OCI-LY3 (cell line): ENCODE results near the gene ST3GAL5.

ENCODE experiments used
- H2AFZ ChIP-seq: fragments of 200-600, 300-600 bp; shearing (Covaris generic); 2 replicates; pipeline ENCODE4 v1.6.0; 2014; ENCODE audit warnings: antibody characterized with exemption, low read depth, low read length
- H3K27ac ChIP-seq: fragments of 200-600, 300-600 bp; sonication (generic); 2 replicates; pipeline ENCODE4 v1.5.1; 2014; ENCODE audit warnings: mild to moderate bottlenecking, low read length, moderate library complexity, mixed read lengths
- H3K27me3 ChIP-seq: fragments of 200-600, 300-600 bp; sonication (generic); 2 replicates; pipeline ENCODE4 v1.6.1; 2014; ENCODE audit warnings: low read depth, low read length, mixed read lengths
- H3K36me3 ChIP-seq: fragments of 200-600, 300-600 bp; sonication (generic); replicated peaks from 2 replicates; pipeline ENCODE3; 2014; ENCODE audit warnings: low read depth, low read length, mixed read lengths
- H3K4me1 ChIP-seq: fragments of 300-600, 200-600 bp; sonication (generic); 2 replicates; pipeline ENCODE4 v1.6.1; 2014; ENCODE audit warnings: low read length, mixed read lengths
- H3K4me2 ChIP-seq: fragments of 200-600, 300-600 bp; sonication (generic); 2 replicates; pipeline ENCODE4 v1.6.1; 2014; ENCODE audit warnings: low read length, mixed read lengths
- H3K4me3 ChIP-seq: fragments of 300-600, 200-600 bp; sonication (generic); 2 replicates; pipeline ENCODE4 v1.5.1; 2014; ENCODE audit warnings: antibody characterized with exemption, mild to moderate bottlenecking, low read length, moderate library complexity
- H3K79me2 ChIP-seq: fragments of 300-600, 200-600 bp; shearing (Covaris generic); 2 replicates; pipeline ENCODE4 v1.6.1; 2014; ENCODE audit warnings: mild to moderate bottlenecking, low read length, mixed read lengths
- H3K9ac ChIP-seq: fragments of 300-600, 200-600 bp; shearing (Covaris generic); 2 replicates; pipeline ENCODE4 v1.6.0; 2014; ENCODE audit warnings: mild to moderate bottlenecking, low read length, moderate library complexity
- H3K9me3 ChIP-seq: fragments of 200-600, 300-600 bp; shearing (Covaris generic); 2 replicates; pipeline ENCODE4 v1.6.1; 2014; ENCODE audit warnings: low read length, mixed read lengths; ENCODE audit not compliant: insufficient read depth
- H4K20me1 ChIP-seq: fragments of 200-600, 300-600 bp; sonication (generic); 2 replicates; pipeline ENCODE4 v1.6.1; 2016; ENCODE audit warnings: low read length, mixed read lengths; ENCODE audit not compliant: insufficient read depth
- EZH2phosphoT487 ChIP-seq: fragments of 200-600 bp; shearing (Covaris generic); IDR thresholded peaks from 2 replicates; pipeline ENCODE4 v1.6.1; 2018; ENCODE audit warnings: antibody characterized with exemption, mixed run types, low read depth
- TF ChIP-seq, protein P1 (sequence below): fragments of 200-600, 300-600 bp; sonication (generic); IDR thresholded peaks from 2 replicates; pipeline ENCODE4 v1.5.1; 2014; ENCODE audit warnings: antibody characterized with exemption, low read length, low read depth

The ST3GAL5 gene

DNA sequence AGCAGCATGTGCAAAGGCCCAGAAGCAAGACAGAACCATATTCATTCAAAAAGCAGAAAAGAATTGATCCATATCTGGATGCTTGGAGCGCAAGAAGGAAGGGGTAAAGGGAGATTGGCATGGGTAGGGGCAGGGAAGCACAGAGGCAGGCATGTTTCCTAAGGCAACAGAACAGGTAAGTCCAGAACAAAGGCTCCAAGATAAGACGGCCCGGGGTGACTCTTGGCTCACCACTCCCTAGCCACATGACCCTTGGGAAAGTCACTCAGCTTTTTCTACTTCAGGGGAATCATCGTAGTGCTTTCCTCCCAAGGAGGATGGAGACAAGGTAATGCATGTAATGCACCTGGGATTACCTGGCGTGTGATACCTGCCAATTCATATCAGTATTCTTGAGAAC is 37.7 kb upstream of the ST3GAL5 start:
- Histone ChIP-seq H3K36me3 (no peaks in the 10 kb centered on the region), H3K27ac (no peak overlapping the region), H3K4me2 (no peak overlapping the region), H3K27me3 (no peaks in the 10 kb centered on the region), H4K20me1 (no peaks in the 10 kb centered on the region), H3K4me3 (no peak overlapping the region), H3K4me1 (no peaks in the 10 kb centered on the region), H3K9ac (no peak overlapping the region), H3K79me2 (no peaks in the 10 kb centered on the region), H3K9me3 (no peaks in the 10 kb centered on the region), H2AFZ (no peak overlapping the region)
- TF ChIP-seq EZH2phosphoT487: no peak
- TF ChIP-seq, protein P1, sequence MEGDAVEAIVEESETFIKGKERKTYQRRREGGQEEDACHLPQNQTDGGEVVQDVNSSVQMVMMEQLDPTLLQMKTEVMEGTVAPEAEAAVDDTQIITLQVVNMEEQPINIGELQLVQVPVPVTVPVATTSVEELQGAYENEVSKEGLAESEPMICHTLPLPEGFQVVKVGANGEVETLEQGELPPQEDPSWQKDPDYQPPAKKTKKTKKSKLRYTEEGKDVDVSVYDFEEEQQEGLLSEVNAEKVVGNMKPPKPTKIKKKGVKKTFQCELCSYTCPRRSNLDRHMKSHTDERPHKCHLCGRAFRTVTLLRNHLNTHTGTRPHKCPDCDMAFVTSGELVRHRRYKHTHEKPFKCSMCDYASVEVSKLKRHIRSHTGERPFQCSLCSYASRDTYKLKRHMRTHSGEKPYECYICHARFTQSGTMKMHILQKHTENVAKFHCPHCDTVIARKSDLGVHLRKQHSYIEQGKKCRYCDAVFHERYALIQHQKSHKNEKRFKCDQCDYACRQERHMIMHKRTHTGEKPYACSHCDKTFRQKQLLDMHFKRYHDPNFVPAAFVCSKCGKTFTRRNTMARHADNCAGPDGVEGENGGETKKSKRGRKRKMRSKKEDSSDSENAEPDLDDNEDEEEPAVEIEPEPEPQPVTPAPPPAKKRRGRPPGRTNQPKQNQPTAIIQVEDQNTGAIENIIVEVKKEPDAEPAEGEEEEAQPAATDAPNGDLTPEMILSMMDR: no peak

DNA sequence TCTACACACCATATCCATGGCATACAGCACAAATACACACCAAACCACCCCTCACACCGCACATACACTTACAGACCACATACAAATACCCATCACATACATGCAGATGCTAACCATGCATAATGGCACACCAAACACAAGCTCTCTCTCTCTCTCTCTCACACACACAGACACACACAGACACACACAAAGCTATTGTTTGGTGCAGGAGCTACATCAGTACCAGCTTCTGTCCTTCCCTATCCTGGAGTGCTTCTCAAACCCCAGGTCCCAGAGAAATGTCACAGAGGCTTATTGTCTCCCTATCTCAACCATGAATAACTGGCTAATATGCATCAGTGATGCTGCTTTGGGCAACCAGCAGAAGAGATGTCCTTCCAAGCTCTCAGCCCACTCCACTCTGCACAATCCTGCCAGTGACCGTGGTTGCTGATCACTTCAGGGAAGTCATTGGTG is 36.5 kb upstream of the ST3GAL5 start:
- Histone ChIP-seq H2AFZ (no peak overlapping the region), H3K4me3 (no peak overlapping the region), H3K4me1 (no peaks in the 10 kb centered on the region), H3K27me3 (no peaks in the 10 kb centered on the region), H3K36me3 (no peaks in the 10 kb centered on the region), H4K20me1 (no peaks in the 10 kb centered on the region), H3K79me2 (no peaks in the 10 kb centered on the region), H3K4me2 (no peak overlapping the region), H3K27ac (no peak overlapping the region), H3K9me3 (no peaks in the 10 kb centered on the region), H3K9ac (no peak overlapping the region)
- TF ChIP-seq, protein P1: no peak
- TF ChIP-seq EZH2phosphoT487: no peak

DNA sequence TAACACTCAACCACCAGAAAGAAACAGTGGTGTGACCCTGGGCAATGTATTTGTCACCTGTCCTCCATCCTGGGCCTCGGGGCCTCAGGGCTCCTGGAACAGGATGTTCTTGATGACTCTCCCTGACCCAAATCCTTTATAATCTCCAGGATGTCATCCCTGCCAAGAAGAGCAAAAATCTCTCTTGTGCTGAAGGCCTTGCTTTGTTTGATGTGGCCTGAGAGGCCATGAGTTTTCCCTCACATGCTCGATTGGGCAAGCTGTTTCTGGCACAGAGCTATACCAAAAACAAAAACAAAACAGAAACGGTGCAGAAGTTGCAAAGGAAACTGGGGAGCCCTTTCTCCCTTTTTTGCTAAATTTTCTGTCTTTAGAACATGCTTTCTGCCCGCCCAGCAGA is 35.7 kb upstream of the ST3GAL5 start:
- H3K27ac ChIP-seq: no peak overlapping the region
- no peak overlapping the region for H3K9ac ChIP-seq
- no peak overlapping the region for H2AFZ ChIP-seq

DNA sequence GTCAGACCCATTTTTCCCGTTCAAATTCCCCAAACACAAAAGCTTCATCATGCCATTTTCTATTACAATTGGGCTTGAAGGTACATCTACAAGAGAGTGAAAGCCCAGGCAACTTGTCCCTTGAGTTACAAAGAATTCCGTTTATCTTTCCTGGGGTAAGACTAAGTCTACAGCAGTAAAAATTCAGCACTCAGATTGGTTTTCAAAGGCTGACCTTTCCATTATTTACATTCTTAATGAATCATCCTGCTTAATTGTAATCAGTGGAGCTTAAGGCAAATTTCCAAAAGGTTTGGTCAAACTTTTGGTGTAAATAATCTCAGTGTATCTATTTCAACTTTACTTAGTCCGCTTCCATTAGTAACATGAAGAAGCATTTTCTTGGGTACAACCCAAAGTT is 33.4 kb upstream of the ST3GAL5 start:
- Histone ChIP-seq H4K20me1 (no peaks in the 10 kb centered on the region), H3K36me3 (no peaks in the 10 kb centered on the region), H3K27me3 (no peaks in the 10 kb centered on the region), H3K4me1 (no peaks in the 10 kb centered on the region), H3K9me3 (no peaks in the 10 kb centered on the region), H3K4me2 (no peak overlapping the region), H2AFZ (no peak overlapping the region), H3K27ac (no peak overlapping the region), H3K9ac (no peak overlapping the region), H3K79me2 (no peaks in the 10 kb centered on the region), H3K4me3 (no peak overlapping the region)
- TF ChIP-seq, protein P1: no peak
- no peak for TF ChIP-seq EZH2phosphoT487

More for the DNA sequence above, 35.7 kb upstream of the ST3GAL5 start:
- no peak for TF ChIP-seq EZH2phosphoT487
- TF ChIP-seq, protein P1: no peak
- Histone ChIP-seq H3K4me3 (no peak overlapping the region), H3K36me3 (no peaks in the 10 kb centered on the region), H3K9me3 (no peaks in the 10 kb centered on the region), H3K4me1 (no peaks in the 10 kb centered on the region), H3K27me3 (no peaks in the 10 kb centered on the region), H3K79me2 (no peaks in the 10 kb centered on the region), H4K20me1 (no peaks in the 10 kb centered on the region), H3K4me2 (no peak overlapping the region)
